HL-60 (cell line): ENCODE data around the gene TTI1.

Experiments used
- DNase-seq, 2 experiments: peaks; one replicate each; pipeline ENCODE4 v3.0.0-alpha.2; 2010 to 2020; ENCODE audit warnings: low read depth in 1 of 2, low spot score in 1 of 2
- H3K27ac ChIP-seq: fragments of 250-450 bp; sonication (Bioruptor Pico); replicated peaks from 2 replicates; pipeline ENCODE4 v1.5.1; 2020; ENCODE audit warnings: mild to moderate bottlenecking, moderate library complexity
- H3K27me3 ChIP-seq: fragments of 250-450 bp; sonication (Bioruptor Pico); 2 replicates; pipeline ENCODE4 v1.5.1; 2021; ENCODE audit warnings: mild to moderate bottlenecking, moderate library complexity; ENCODE audit not compliant: insufficient read depth, poor library complexity, severe bottlenecking
- H3K4me3 ChIP-seq: replicated peaks from 2 replicates; pipeline ENCODE4 v1.5.1; 2011; ENCODE audit warnings: mild to moderate bottlenecking, control low read depth, low read length; ENCODE audit not compliant: insufficient read depth
- CTCF ChIP-seq: IDR thresholded peaks from one replicate; pipeline ENCODE4 v1.5.1; 2011; ENCODE audit warnings: low read length, control low read depth, inconsistent platforms; ENCODE audit not compliant: insufficient read depth
- GABPA ChIP-seq: IDR thresholded peaks from 2 replicates; pipeline ENCODE4 v1.6.1; 2012; ENCODE audit warnings: low read depth
- POLR2AphosphoS5 ChIP-seq: IDR thresholded peaks from 2 replicates; pipeline ENCODE4 v1.6.1; 2012; ENCODE audit warnings: low read depth
- REST ChIP-seq: IDR thresholded peaks from 2 replicates; pipeline ENCODE4 v1.6.1; 2012; ENCODE audit warnings: low read depth; ENCODE audit not compliant: insufficient replicate concordance
- SPI1 ChIP-seq: IDR thresholded peaks from 2 replicates; pipeline ENCODE4 v1.6.1; 2012; ENCODE audit warnings: low read depth, mild to moderate bottlenecking, borderline replicate concordance

TTI1 gene

GRCh38 chr20:37991908-37992307, 41.3 kb downstream of the TTI1 start:
- Histone ChIP-seq H3K4me3 (no peak overlapping the region), H3K27ac (no peak overlapping the region; the same call in 1 of the 2 replicates), H3K27me3 (no peaks in the 10 kb centered on the region)
- TF ChIP-seq SPI1 (no peak), GABPA (no peak), REST (no peak), POLR2AphosphoS5 (no peak), CTCF (no peak)
- DNase-seq = no peak

- DNase-seq = no peak
- Histone ChIP-seq H3K27me3 (no peaks in the 10 kb centered on the region), H3K27ac (peak overlapping the region; percentile 88), H3K4me3 (no peak overlapping the region)
- TF ChIP-seq POLR2AphosphoS5 = no peak
- no peak for TF ChIP-seq CTCF
- no peak for TF ChIP-seq GABPA
- no peak for TF ChIP-seq SPI1
- no peak for TF ChIP-seq REST
Measured at GRCh38 chr20:37991157-37991866, 41.9 kb downstream of the TTI1 start.

GRCh38 chr20:37990571-37991151, 42.6 kb downstream of the TTI1 start:
- peak; percentile 60 to 93 for DNase-seq
- no peak overlapping the region for H3K4me3 ChIP-seq
- peak overlapping the region; percentile 88 for H3K27ac ChIP-seq
- H3K27me3 ChIP-seq = no peaks in the 10 kb centered on the region
- no peak for TF ChIP-seq CTCF
- TF ChIP-seq POLR2AphosphoS5 = peak; percentile 85
- peak; percentile 91 for TF ChIP-seq SPI1
